Measurements from ENCODE around the gene AFMID.

- no peak for TF ChIP-seq CTCF (conservative IDR thresholded peaks at IDR 0.05)
- TF ChIP-seq EZH2 (IDR thresholded peaks at IDR 0.05; ENCODE audit: low read depth) = no peak
These were observed 2.8 kb upstream of the AFMID start for GRCh38 chr17:78184351-78184750.
